Dedifferentiated amniotic fluid mesenchymal stem cell (primary cell): Measurements from ENCODE around the gene LGALS3BP.
A peak's percentile ranks its signal among the peaks of the same experiment; 100 is the strongest.

Source experiments
- DNase-seq: peaks from one replicate; pipeline ENCODE4 v3.0.0-alpha.2; 2016; ENCODE audit errors: extremely low spot score

LGALS3BP gene

GRCh38 chr17:78940258-78940657 is 39.5 kb downstream of the LGALS3BP start:
- DNase-seq, result no peak

DNA sequence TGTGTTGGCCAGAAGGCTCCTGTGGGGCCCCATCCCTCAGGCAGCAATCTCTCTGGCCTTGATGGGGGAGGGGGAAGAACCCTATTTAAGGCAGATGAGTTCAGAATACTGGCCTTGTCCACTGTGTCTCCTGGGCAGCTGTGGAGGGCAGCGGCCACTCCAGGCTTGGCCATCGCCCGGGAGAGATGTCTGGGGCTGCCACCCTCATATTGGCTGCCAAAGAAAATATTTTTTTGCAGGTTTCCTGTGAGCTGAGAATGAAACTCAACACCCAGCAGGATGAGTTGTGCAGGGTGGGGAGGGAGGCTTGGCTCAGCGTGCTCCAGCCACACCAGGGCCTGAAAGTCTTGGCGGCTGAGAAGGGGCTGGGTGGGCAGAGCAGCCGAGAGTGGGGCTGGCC is 40.1 kb downstream of the LGALS3BP start:
- DNase-seq, result no peak

DNA sequence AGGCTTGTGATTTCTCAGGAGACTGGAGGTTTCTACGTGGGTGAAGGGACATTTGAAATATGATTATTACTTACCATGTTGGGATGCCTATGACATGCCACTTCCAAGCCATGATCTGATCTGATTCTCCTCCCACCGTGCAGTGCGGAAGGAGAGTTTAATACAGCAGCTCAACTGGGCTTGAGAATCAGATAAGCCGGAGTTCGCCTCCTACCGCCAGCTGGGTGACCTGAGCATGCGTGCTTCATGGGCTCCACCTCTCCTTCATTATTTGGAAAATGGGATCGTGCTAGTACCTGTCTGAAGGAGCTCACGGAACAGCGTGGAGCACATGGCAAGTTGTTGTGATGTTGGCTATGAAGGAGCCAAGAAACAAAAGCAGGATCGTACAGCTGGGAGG is 42.2 kb downstream of the LGALS3BP start:
- DNase-seq, result no peak

- peak; percentile 89 for DNase-seq
Measured at GRCh38 chr17:78935419-78936323, 44.1 kb downstream of the LGALS3BP start.

- no peak for DNase-seq
Measured at GRCh38 chr17:78934681-78935418, 44.9 kb downstream of the LGALS3BP start.

DNA sequence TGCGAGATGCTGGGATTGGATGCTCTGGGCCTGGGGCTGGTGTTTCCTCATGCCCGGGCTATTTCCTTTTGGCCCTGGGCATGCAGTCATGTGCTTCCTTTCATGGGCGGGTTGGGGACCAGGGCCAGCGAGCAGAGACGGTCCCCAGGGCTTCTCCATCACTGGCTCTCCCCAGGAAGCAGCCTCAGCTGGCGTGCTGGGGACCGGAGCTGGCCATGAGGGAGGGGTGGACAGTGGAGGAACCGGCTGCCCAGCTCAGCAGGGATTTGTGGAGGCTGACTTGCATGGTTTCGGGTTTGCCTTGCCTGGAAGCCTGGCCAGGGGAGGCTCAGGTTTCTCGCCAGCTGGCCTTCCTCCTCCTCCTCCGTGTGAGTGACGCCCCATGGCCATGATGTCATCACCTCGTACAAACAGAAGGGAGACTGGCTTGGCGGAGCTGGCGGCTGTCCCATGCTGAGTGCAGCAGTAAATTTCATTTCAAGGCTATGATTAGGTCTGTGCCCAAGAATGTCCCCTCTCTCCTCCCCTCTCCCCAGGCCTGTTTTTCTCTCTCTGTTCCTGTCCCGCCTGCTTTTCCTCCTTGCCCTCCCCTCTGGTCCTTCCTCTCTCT is 45.7 kb downstream of the LGALS3BP start:
- DNase-seq, result peak; percentile 99

- peak; percentile 94 for DNase-seq
Measured at GRCh38 chr17:78933025-78933958, 46.4 kb downstream of the LGALS3BP start.

DNA sequence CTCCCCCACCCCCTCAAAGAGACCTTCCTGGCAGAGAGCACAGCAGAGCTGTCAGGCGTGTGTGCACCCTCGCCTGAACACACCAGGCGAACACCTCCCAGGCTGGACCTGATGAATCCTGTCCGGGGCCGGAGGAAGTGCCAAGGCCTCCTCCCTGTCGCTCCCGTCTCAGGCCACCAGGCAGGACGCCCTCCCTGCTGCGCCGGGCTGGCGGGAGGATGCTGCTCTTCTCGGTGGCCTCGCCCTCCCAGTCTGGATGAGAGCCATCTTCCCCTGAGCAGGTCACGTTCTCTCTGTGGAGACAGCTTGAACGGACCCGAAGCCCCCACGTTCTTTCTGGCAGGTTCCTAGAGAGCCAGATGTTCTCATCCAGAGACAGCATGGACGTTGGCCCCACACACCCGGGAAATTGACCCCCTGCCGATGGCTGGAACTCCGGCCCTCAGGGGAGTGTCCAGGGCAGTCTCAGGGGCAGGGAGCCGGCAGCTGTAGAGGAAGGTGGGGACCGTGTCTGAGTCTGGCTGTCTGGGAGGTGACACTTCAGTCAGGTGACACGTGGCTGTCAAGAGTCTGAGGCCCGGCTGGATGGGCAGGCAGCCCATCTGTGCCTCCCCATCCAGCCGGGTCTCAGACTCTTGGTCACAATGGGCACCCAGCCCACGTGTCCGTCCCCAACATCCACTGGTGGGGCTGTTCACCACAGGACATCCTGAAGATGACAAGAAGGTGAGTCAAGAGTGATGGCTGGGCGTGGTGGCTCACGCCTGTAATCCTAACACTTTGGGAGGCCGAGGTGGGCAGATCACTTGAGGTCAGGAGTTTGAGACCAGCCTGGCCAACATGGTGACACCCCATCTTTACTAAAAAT is 49.6 kb downstream of the LGALS3BP start:
- DNase-seq, result no peak

GRCh38 chr17:78925662-78926555 is 53.8 kb downstream of the LGALS3BP start:
- DNase-seq, result peak; percentile 47

GRCh38 chr17:78925234-78925633 is 54.5 kb downstream of the LGALS3BP start, which contains the start of gene TIMP2:
TIMP2 (minus strand) TSS chr17:78925387; CDS start chr17:78925088, 299 bp downstream.
- DNase-seq, result peak; percentile 72

DNA sequence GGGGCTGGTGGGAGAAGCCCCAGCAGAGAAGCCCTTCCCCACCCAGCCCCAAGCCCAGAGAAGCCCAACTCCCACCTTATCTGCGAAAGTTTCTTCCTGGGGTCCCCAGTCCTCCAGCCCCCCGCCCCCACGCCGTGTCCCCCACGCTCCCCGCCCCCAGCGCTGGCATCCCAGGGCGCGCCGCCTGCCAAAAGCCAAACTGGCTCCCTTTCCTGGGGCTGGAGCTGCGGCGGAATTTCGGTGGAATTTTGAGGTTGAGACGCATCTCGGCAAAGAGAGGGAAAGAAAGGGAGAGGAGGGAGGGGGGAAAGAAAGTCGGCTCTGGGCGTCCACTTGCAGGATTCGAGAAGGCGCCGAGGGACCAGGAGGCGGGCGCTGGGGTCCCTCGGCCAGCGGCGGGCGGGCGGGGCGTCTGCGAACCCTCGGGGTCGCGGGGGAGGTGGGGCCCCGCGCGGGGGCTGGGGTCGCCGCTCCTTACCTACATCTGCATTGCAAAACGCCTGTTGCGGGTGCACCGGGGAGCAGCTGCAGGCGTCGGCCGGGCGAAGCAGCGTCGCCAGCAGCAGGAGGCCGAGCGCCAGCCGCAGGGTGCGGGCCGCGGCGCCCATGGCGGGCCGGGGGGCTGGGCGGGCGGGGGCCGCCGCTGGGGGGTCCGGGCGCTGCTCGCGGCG is 55.1 kb downstream of the LGALS3BP start:
- DNase-seq, result peak; percentile 44

GRCh38 chr17:78923660-78924453 is 55.9 kb downstream of the LGALS3BP start:
- no peak for DNase-seq

DNA sequence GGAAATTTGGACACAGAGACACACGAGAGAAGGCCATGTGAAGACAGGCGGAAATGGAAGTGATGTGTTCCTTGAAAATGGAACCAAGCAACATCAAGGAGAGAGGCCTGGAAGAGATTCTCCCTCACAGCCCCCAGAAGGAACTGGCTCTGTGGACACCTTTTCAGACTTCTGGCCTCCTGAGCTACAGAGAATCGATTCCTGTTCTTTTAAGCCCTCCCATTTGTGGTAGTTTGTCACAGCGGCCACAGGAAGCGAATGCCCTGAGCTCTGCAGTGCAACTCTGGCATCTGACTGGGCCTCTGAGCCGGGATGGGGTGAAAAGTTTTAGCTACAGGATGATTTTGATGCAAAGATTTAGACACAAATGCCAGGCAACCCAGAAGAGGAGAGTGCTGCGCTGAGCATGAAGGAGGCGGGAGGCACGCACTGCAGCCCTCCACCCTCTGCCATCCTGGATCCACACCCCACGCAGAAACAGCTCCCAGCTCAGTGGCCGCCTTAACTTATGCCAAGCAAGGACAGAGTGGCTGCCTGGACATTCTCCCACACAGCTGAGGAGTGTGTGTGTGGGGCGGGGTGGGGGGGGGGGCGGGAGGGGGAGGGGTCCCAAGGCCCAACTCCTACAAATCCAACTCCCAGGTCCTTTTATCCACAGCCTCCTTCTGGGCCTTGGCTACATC is 56.8 kb downstream of the LGALS3BP start:
- no peak for DNase-seq

DNA sequence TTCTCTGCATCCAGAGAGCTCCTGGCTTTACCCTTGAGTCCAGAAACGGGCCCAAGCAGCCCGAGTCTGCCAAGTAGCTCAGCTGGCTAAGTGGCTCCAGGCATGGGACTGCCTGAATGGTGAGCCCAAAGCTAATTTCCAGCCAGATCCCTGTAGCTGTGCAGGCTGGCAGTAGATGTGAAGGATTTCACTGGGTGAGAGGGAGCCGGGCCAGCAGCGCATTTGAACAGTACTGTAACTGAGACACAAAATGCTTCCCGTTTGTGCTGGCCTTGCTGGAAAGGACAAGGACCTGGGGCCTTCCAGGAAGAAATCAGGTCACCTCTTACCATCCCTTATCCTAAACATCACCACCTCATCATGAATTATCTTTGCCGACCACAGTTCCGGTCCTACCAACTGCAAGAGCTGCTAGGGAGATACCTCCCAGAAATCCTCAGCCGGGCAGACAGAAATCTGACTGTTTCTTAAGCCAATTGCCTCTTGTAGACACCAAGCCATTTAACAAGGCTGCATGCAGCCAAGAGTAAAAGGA is 58.2 kb downstream of the LGALS3BP start:
- no peak for DNase-seq
